Activated effector memory CD4-positive, alpha-beta T cell treated with Interleukin-2 at 50 U/mL for 16 hours (primary cell): Measurements from ENCODE around the gene TMC8.
"Not testable (repeated sequence)": the region's sequence is repeated elsewhere in the genome, so short reads cannot be mapped to it uniquely, and the experiment has no call there.

Source experiments
- DNase-seq: peaks from one replicate; pipeline ENCODE4 v3.0.0-alpha.2; 2020

Gene TMC8

DNA sequence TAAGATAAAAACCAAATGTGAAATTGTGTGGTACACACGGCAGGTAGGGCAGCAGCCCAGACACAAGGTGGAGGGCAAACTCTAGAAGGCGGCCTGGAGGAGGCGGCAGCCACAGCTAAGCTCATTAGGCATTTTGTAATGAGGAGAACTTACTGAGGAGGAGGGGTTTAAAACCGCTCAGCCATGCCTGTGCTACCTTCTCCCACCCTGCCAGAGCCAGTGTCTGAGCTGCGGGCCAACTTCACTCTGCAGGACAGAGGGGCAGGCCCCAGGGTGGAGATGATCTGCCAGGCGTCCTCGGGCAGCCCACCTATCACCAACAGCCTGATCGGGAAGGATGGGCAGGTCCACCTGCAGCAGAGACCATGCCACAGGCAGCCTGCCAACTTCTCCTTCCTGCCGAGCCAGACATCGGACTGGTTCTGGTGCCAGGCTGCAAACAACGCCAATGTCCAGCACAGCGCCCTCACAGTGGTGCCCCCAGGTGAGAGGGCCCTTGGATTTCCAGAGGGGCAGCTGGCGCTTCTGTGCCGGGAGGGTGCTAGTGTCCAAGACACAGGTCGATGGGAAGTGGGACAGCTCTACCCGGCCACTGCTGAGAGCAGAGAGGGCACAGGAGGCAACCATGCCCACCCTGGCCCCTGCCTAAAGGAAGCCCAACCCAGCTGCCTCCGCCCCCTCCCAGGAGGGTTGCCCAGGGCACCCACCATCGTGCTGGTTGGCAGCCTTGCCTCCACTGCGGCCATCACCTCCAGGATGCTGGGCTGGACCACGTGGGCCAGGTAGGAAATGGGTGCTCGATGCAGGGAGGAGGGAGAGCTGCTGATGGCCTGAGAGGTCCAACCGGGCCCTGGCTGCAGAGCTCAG, 33.5 kb downstream of the TMC8 start:
- DNase-seq, result no peak

DNA sequence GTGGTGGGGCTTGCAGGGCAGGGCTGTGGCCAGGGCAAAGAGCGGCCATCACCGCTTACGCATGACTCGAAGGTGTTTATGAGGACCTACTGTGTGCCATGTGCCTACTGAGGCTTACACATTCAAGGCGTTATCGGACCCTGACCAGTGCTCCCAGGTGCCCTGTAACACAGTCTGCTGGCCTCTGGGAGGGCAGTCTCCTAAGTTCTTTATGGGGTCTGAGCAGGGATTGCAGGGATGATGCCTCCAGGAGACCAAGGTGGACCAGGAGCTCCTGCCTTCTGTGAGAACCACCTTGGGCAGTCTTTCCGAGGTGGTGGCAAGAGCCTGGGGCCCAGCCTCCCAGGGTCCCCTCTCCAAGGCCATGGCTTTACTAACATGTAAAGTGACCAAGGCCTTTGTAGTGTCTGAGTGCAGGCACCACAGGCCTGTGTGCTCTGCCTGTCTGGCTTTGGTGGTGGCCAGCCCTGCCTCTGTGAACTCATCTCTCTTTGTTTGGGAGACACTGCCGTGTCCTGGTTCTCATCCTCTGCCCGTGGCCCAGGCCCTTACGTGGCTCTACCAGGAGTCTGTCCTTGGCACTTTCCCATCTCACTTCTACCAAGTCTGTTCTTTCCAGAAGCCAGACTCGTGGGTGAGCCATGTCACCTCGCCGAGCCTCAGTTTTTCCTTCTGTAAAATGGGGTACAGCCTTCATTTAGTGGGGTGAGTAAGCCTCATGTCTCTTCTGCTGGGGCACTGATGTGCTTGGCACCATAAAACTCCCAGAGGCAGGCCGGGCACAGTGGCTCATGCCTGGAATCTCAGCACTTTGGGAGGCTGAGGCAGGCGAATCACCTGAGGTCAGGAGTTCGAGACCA, 34.4 kb downstream of the TMC8 start:
- no peak for DNase-seq

- no peak for DNase-seq
Measured at GRCh38 chr17:78166416-78166815, 35.8 kb downstream of the TMC8 start.

DNA sequence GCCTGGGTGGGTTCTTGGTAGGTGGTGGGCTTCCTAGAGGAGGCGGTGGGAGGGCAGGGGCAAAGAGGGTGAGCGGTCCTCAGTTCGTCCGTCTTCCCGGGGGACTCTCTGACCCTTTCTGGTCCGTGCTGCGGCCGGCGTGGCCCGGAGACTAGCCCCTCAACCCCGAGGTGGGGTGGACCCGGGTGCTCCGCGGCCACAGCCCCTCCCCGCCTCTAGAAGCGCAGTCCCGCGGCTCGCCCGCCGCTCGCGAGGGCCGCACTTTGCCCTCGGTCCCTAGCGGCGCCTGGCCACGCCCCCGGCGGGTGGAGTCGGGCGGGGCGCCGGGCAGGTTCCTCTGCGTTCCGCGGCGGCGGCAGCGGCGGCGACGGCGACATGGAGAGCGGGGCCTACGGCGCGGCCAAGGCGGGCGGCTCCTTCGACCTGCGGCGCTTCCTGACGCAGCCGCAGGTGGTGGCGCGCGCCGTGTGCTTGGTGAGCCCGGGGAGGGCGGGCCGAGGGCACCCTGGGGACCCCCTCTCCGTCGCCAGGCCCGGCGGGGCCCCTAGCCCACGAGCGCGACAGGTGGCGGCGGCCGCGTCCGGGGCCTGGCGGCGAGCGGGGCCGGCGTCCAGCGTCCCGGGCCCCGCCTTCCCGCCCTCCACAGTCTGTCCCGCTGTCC, 37.8 kb downstream of the TMC8 start, which contains the start of gene SYNGR2:
SYNGR2 (plus strand) TSS at position 340 of the 661 bp plus-strand sequence; CDS start at position 376, 36 bp downstream.
- peak; percentile 83 for DNase-seq

GRCh38 chr17:78168903-78169793, 38.6 kb downstream of the TMC8 start:
- peak; percentile 34 for DNase-seq

DNA sequence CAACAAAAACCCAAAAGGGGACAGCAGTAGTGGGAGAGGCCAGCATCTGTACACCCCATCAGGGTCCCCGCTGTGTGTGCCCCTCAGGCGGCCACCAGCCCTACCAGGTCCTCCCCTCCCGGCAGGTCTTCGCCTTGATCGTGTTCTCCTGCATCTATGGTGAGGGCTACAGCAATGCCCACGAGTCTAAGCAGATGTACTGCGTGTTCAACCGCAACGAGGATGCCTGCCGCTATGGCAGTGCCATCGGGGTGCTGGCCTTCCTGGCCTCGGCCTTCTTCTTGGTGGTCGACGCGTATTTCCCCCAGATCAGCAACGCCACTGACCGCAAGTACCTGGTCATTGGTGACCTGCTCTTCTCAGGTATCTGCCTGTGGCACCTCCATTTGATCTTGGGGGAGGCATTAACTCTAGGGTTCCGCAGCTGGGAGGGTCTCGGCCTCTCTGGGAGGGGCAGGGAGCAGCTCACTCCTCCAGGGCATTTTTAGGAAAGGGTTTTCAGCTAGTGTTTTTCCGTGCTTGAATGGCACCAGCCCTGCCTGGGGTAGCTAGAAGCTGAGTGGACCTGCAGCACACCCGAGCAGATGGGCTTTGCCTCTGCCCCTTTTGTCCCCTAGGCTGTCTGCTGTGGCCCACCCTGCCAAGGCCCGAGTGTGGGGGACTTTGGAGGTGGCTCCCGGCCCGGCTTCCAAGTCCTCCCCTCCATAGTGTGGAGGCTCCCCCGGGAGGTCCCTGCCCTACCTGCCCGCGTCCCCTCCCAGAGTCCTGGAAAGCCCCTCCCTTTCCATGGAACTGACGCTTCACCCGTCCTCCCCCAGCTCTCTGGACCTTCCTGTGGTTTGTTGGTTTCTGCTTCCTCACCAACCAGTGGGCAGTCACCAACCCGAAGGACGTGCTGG, 40.4 kb downstream of the TMC8 start:
- no peak for DNase-seq

DNA sequence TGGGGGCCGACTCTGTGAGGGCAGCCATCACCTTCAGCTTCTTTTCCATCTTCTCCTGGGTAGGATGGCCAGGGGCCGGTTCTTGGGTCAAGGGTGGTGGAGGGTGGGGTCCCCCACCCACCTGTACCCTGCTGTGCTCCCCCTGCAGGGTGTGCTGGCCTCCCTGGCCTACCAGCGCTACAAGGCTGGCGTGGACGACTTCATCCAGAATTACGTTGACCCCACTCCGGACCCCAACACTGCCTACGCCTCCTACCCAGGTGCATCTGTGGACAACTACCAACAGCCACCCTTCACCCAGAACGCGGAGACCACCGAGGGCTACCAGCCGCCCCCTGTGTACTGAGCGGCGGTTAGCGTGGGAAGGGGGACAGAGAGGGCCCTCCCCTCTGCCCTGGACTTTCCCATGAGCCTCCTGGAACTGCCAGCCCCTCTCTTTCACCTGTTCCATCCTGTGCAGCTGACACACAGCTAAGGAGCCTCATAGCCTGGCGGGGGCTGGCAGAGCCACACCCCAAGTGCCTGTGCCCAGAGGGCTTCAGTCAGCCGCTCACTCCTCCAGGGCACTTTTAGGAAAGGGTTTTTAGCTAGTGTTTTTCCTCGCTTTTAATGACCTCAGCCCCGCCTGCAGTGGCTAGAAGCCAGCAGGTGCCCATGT, 41.1 kb downstream of the TMC8 start:
- DNase-seq, result not testable (repeated sequence)

DNA sequence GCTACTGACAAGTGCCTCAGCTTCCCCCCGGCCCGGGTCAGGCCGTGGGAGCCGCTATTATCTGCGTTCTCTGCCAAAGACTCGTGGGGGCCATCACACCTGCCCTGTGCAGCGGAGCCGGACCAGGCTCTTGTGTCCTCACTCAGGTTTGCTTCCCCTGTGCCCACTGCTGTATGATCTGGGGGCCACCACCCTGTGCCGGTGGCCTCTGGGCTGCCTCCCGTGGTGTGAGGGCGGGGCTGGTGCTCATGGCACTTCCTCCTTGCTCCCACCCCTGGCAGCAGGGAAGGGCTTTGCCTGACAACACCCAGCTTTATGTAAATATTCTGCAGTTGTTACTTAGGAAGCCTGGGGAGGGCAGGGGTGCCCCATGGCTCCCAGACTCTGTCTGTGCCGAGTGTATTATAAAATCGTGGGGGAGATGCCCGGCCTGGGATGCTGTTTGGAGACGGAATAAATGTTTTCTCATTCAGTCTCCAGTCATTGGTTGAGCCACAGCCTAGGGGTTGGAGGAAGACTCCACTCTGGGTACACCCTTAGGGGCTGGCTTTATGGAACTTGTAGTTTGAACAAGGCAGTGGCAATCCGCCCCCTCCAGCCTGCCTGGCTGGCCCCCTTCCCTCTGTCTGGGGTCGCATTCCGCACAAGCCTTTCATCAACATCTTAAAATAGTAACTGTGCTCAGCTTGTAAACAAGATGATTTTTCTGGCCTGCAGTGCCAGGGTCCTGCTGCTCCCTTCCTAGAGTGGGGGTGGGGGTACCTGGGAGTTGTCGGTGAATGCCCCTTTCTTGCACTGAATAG, 41.9 kb downstream of the TMC8 start:
- DNase-seq, result no peak

GRCh38 chr17:78173097-78173715, 42.6 kb downstream of the TMC8 start:
- no peak for DNase-seq

GRCh38 chr17:78174346-78174869, 43.8 kb downstream of the TMC8 start:
- DNase-seq, result no peak

DNA sequence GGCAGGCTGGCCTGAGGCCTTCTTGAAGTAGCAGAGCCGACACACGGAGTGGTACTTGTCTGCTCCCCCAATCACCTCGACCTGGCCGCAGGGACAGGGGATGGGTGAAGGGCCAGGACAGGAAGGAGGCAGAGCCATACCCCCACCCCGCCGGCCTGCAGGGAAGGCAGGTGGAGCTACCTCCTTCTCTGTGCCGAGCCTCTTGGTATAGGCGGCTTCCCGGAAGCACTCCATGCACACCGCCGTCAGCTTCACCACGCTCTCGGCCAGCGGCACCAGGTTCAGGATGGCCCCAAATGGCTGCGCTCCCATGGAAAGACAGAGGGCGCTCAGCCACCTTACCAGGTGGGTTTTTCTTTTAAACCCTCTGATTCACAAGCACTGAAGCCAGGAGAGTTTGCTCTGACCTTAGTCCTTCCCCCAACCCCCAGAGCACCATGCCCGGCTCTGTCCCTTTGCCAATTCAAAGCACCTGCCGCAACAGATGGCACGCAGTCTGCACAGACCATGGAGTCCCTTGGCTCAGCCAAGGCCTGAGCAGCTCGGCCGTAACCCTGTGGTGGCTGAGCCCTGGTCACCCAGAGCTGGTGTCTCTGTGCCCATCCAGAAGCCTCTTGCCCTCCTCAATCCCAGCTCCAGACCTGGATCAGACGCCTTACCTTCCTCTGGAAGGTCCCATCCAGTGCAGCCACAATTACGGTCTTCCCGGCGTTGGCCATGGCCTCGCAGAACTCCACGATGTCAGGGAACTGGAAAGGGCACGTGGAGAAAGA, 44.5 kb downstream of the TMC8 start:
- DNase-seq, result no peak

GRCh38 chr17:78175643-78175981, 45.0 kb downstream of the TMC8 start:
- DNase-seq, result no peak

DNA sequence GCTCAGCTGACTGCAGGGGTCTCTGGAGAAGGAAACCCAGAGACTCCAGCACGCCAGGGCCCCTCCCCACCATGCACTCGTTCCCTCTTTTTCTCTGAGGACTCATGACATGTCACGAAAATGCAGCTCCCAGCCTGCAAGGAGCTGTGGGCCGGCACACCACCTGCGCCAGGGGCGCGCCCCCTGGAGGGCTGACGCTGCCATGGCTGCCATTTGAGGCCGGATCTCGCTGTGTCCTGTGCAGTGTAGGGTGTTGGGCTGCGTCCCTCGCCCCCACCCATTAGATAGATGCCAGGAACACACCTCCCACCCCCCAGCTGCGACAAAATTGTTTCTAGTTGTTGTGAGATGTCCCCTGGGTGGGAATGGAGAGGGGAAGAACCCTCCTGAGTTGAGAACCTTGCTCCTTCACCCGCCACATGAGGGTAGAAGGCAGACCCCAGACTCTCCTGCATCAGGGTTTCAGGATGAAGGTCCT, 46.0 kb downstream of the TMC8 start:
- peak; percentile 68 for DNase-seq

DNA sequence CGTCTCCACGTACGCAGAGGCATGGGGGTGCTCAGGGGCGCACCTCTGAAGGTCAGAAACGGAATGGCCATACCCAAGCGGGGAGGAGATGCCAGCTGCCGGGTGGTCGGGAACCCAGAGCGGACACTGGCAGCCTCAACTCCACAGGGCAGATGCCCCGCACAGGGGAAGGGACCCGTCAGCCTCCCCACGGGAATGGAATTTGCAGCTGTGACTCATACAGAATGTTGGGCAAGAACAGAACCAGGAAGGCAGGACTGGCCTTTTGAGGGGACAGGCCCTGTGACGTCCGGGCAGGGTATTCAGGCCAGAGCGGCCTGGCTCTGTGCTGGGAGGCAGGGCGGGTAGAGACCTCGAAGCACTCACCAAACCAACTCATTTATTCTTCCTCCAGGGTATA, 48.8 kb downstream of the TMC8 start:
- DNase-seq, result no peak

DNA sequence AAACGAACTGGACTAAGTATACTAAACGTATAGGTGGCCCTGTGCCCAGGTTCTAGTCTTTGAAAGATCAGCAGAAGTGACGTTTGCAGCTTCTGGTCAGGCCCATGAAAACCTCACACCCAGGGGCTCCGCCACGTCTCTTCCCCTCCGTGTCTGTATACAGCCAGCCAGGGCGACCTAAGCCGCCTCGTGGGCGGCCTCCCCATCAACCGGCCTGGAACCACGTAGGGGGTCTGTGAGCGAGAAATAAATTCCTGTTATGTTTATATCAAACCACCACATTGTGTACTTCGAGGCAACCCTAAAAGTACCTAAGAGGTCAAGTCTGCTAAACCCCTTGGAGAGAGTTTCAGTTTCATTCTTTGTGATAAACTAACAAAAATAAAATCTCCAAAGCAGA, 49.5 kb downstream of the TMC8 start:
- DNase-seq, result no peak

GRCh38 chr17:78180508-78180907, 49.9 kb downstream of the TMC8 start:
- no peak for DNase-seq

DNA sequence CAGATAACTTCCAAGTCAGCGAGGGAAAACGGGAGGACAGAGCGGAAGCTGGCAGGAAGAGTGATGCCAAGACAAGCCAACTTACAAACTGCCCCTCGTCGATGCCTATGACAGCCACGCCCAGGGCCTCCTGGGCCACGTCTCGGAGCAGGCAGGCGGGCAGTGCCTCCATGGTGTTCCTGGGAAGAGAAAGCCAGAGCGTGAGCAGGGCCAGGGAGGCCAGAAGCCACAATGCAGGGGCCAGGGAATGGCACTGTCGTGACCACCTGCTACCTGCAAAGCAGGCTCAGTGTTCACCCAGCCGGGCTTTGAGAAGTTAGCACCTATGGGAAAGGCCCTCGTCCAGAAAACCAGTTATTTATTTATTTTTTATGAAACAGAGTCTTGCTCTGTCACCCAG, 51.9 kb downstream of the TMC8 start:
- no peak for DNase-seq

GRCh38 chr17:78183916-78184315, 53.3 kb downstream of the TMC8 start:
- no peak for DNase-seq
